Right lobe of liver (tissue), 6 donors: ENCODE data around the gene TNFRSF21. TPM values are rescaled to one million over a fixed set of nuclear protein-coding genes. Genes with fewer than 3 reads are reported as not detected.

Source experiments
- ATAC-seq, 4 donors: fragments of 200-7000 bp; cut with Tn5 transposase; one replicate each; pipeline ENCODE4 v1.9.1; 2020; ENCODE audit warnings: mild to moderate bottlenecking in 4 of 4, moderate library complexity in 4 of 4
- DNase-seq, 3 donors: peaks; one replicate each; pipeline ENCODE4 v3.0.0-alpha.2; 2020
- H3K27ac ChIP-seq, 3 donors: fragments of 200-600 bp; one replicate each; pipeline ENCODE4 v1.8.0; 2022
- H3K27me3 ChIP-seq, 2 donors: fragments of 200-600 bp; one replicate each; pipeline ENCODE4 v1.8.0; 2022
- H3K36me3 ChIP-seq, 4 donors: fragments of 200-600 bp; sonication (generic) in 1 of 4; one replicate each; pipeline versions ENCODE4 v1.5.1 to v1.8.0; 2017 to 2022; ENCODE audit warnings: control low read depth in 1 of 4
- H3K4me1 ChIP-seq, 4 donors: fragments of 200-600 bp; sonication (generic) in 1 of 4; one replicate each; pipeline versions ENCODE4 v1.5.1 to v1.8.0; 2017 to 2022; ENCODE audit warnings: control low read depth in 1 of 4
- H3K4me3 ChIP-seq, 3 donors: fragments of 200-600 bp; one replicate each; pipeline ENCODE4 v1.8.0; 2022
- H3K9me3 ChIP-seq, 4 donors: fragments of 200-600 bp; sonication (generic) in 1 of 4; one replicate each; pipeline versions ENCODE4 v1.5.1 to v1.8.0; 2017 to 2022; ENCODE audit warnings: control low read depth in 1 of 4
- CTCF ChIP-seq, 4 donors: fragments of 200-600 bp in 3 of 4; fragments of 450-650 bp in 1 of 4; IDR thresholded peaks; one replicate each; pipeline versions ENCODE4 v1.5.1 to v1.8.0; 2016 to 2022; ENCODE audit warnings: antibody characterized with exemption in 4 of 4, mild to moderate bottlenecking in 2 of 4
- POLR2A ChIP-seq: fragments of 450-650 bp; IDR thresholded peaks from one replicate; pipeline ENCODE4 v1.6.1; 2017; ENCODE audit warnings: antibody characterized with exemption, mild to moderate bottlenecking
- WGBS: methylation state at CpG from one replicate; pipeline ENCODE4 v1.1.6; 2018; ENCODE audit warnings: low coverage, low lambda C conversion rate; ENCODE audit not compliant: insufficient coverage; ENCODE audit errors: missing lambda C conversion rate; 5-methylcytosine and 5-hydroxymethylcytosine counted together
- intact Hi-C, 2 donors: fragments of 100-400 bp; cut with DNase I; formaldehyde crosslinking; loops; one replicate each; pipeline versions ENCODE4 v1.11.2 to v1.14.1; 2022
- total RNA-seq, 6 experiments: library from RNA; depleted of rRNA in 2 of 6; stranded (reverse); fragments of >200 nt in 2 of 6; fragmentation: NEBNext Ultra II Directional in 3 of 6; extraction: Animal tissue kit (Norgen Biotek cat#: 25700) in 3 of 6; gene quantifications; one replicate each; pipeline versions ENCODE4 v1.1.0 to v1.2.4, GENCODE V29; 2016 to 2023
- donor health status: DM: no; HTN: yes; CAD: no.
- donor health status: DM: no; HTN: no; CAD: no.
- donor health status: DM: no; HTN: no; CAD: no.
- donor health status: DM: no; HTN: yes; CAD: no.
- donor health status: DM: no; HTN: yes; CAD: no.

TNFRSF21 gene
- total RNA-seq, 6 experiments from 2014 or later = 1.9 to 7.9 (median 5.3) TPM

GRCh38 chr6:47260021-47260420 lies 49.7 kb downstream of the TNFRSF21 start:
- no peak overlapping the region for H3K27ac ChIP-seq
- no peaks in the 10 kb centered on the region for H3K4me1 ChIP-seq
- intact Hi-C loops = no loop called here
- 43% methylated on average over 4 of the region's 4 CpGs for WGBS
- no peaks in the 10 kb centered on the region for H3K27me3 ChIP-seq
- H3K4me3 ChIP-seq = no peak overlapping the region
- TF ChIP-seq POLR2A (no peak), CTCF (IDR thresholded peaks at IDR 0.05) (no peak)
- DNase-seq = no peak
- ATAC-seq = no peak
- H3K9me3 ChIP-seq = no peaks in the 10 kb centered on the region
- no peaks in the 10 kb centered on the region for H3K36me3 ChIP-seq

- TF ChIP-seq POLR2A (no peak), CTCF (IDR thresholded peaks at IDR 0.05) (no peak)
- Histone ChIP-seq H3K27me3 (no peaks in the 10 kb centered on the region), H3K9me3 (no peaks in the 10 kb centered on the region), H3K27ac (no peak overlapping the region), H3K4me1 (no peaks in the 10 kb centered on the region), H3K4me3 (no peak overlapping the region), H3K36me3 (no peaks in the 10 kb centered on the region)
- DNase-seq = no peak
- intact Hi-C loops = no loop called here
- 65% methylated on average over 3 of the region's 3 CpGs for WGBS
- ATAC-seq = no peak
Measured at GRCh38 chr6:47258724-47259347, 50.9 kb downstream of the TNFRSF21 start.

- Histone ChIP-seq H3K9me3 (no peaks in the 10 kb centered on the region), H3K27me3 (no peaks in the 10 kb centered on the region), H3K36me3 (no peaks in the 10 kb centered on the region), H3K4me1 (no peaks in the 10 kb centered on the region), H3K4me3 (no peak overlapping the region), H3K27ac (no peak overlapping the region)
- WGBS = 80% methylated on average over 6 of the region's 6 CpGs
- ATAC-seq = no peak
- no peak for TF ChIP-seq CTCF (IDR thresholded peaks at IDR 0.05)
- TF ChIP-seq POLR2A = no peak
- no peak for DNase-seq
- intact Hi-C loops = no loop called here
Measured at GRCh38 chr6:47256981-47257730, 52.5 kb downstream of the TNFRSF21 start.

- Histone ChIP-seq H3K4me3 (no peak overlapping the region), H3K36me3 (no peaks in the 10 kb centered on the region), H3K9me3 (no peaks in the 10 kb centered on the region), H3K27ac (no peak overlapping the region), H3K4me1 (no peaks in the 10 kb centered on the region), H3K27me3 (no peaks in the 10 kb centered on the region)
- 89% methylated on average over 1 of the region's 1 CpG for WGBS
- ATAC-seq (no peak), DNase-seq (no peak)
- TF ChIP-seq POLR2A (no peak), CTCF (IDR thresholded peaks at IDR 0.05) (no peak)
- intact Hi-C loops = no loop called here
Measured at GRCh38 chr6:47256361-47256760, 53.3 kb downstream of the TNFRSF21 start.
